ENCODE measurements around the gene ZBTB45. TPM values are rescaled to one million over a fixed set of nuclear protein-coding genes. Genes with fewer than 3 reads are reported as not detected.

ZBTB45 gene
- 10 to 100 TPM; 11.1 to 16.0 (median 13.0) TPM for total RNA-seq
- 1 to 10 TPM; 4.0 to 8.8 (median 4.4) TPM for polyA plus RNA-seq
- long read RNA-seq, donor 1, partial matches to known transcripts: 0 of 4 reads
- long read RNA-seq, donor 1, other reads (novel, unspliced or antisense): 0 of 4 reads
- long read RNA-seq, donor 2, partial matches to known transcripts: 0 of 3 reads
- long read RNA-seq, donor 2, other reads (novel, unspliced or antisense): 0 of 3 reads

- H3K36me3 ChIP-seq: peaks cover 3 to 29% (median 17%) of the 10 kb centered on the region in 6 donors
- TF ChIP-seq POLR2A (IDR thresholded peaks at IDR 0.05): peak in 1 of 3 donors; percentile 60
- peak; percentile 67 to 96 (median 76) for TF ChIP-seq CTCF (IDR thresholded peaks at IDR 0.05 in 8 of 11, conservative IDR thresholded peaks at IDR 0.05 in 3 of 11)
- TF ChIP-seq POLR2AphosphoS5 (IDR thresholded peaks at IDR 0.05): peak; percentile 91 to 97 (median 92)
- WGBS, 5 donors: 0 to 1% (median 1%) methylated on average over 68 to 87 of the region's 87 CpGs
- peak within 1 kb of the TSS; percentile 81 to 98 (median 96) for H3K27ac ChIP-seq
- no peaks in the 10 kb centered on the region for H3K27me3 ChIP-seq (replicated peaks in 1 of 7)
- intact Hi-C loops (cut with DNase I; ENCODE audit: low total_unique reads): no loop called here
- peak within 1 kb of the TSS; percentile 71 to 88 (median 84) for H3K4me3 ChIP-seq
- H3K9me3 ChIP-seq: no peaks in the 10 kb centered on the region
- peaks cover 17 to 60% (median 46%) of the 10 kb centered on the region in 6 donors for H3K4me1 ChIP-seq
- DNase-seq: peak; percentile 97
These were observed at the start of gene ZBTB45 for GRCh38 chr19:58519355-58520256. Gene ZBTB45, minus strand, starts transcription at chr19:58519810. Its CDS starts 2,137 bp downstream, at chr19:58517673.

DNA sequence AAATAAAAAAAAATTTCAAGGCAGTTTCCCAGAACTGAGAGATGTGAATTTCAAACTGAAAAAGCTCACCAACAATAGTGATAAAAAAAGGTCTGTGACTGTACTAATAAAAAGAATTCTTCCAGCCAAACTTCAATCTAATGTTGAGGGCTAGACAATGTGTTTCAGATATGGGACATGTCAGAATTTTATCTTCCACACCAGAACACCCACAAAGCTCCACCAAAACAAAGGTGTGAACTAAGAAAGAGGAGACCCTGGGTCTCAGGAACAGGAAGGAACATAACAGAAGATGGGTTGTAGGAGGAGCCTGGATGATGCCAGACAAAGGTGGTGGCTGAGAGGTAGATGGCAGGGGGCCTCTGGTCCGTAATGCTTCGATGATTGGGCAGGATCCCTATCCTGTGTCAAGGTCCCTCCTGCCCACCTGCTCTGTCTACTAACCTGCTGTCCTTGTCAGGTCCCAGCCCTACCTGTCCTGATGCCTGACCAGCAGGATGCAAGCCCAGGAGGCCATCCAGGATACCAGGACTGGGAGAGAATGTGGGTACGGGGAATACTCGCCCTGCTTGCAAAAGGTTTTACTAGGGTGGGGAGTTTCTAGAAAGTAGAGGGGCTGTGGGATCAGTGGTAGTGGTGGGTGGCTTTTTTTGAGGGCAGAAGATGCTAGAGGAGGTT, 49.0 kb upstream of the ZBTB45 start:
- Histone ChIP-seq H3K27me3 (replicated peaks in 1 of 7) (peaks cover 0 to 4% (median 0%) of the 10 kb centered on the region in 7 donors), H3K9me3 (no peaks in the 10 kb centered on the region), H3K4me1 (peaks cover under 1 to 34% (median 19%) of the 10 kb centered on the region in 6 donors), H3K27ac (no peak overlapping the region), H3K4me3 (no peak overlapping the region), H3K36me3 (peaks cover 0 to 53% (median 22%) of the 10 kb centered on the region in 6 donors)
- WGBS, 5 donors: 91 to 96% (median 91%) methylated on average over 4 of the region's 4 CpGs
- TF ChIP-seq POLR2A (IDR thresholded peaks at IDR 0.05) (no peak), CTCF (IDR thresholded peaks at IDR 0.05 in 8 of 11, conservative IDR thresholded peaks at IDR 0.05 in 3 of 11) (no peak), POLR2AphosphoS5 (IDR thresholded peaks at IDR 0.05) (no peak)
- no peak for DNase-seq
- intact Hi-C loops (cut with DNase I; ENCODE audit: low total_unique reads): no loop called here

DNA sequence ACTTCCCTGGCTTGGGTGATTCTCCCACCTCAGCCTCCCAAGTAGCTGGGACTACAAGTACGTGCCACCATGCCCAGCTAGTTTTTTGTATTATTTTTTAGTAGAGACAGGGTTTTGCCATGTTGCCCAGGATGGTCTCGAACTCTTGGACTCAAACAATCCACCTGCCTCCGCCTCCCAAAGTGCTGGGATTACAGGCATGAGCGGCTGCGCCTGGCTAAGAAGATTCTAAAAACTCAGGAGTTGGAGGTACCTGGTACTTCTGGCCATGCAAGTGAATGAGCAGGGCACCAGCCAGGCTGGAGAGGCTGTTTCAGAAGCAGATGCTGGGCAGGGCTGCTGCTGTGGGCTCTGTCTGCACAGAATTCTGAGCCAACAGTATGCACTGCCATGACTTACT, 47.4 kb upstream of the ZBTB45 start:
- 97 to 98% (median 98%) methylated on average over 5 of the region's 5 CpGs for WGBS, 5 donors
- DNase-seq: no peak
- Histone ChIP-seq H3K36me3 (peaks cover 0 to 53% (median 22%) of the 10 kb centered on the region in 6 donors), H3K4me3 (no peak overlapping the region), H3K27ac (no peak overlapping the region), H3K27me3 (replicated peaks in 1 of 7) (peaks cover 0 to 20% (median 0%) of the 10 kb centered on the region in 7 donors), H3K4me1 (peaks cover 16 to 42% (median 27%) of the 10 kb centered on the region in 6 donors), H3K9me3 (no peaks in the 10 kb centered on the region)
- intact Hi-C loops (cut with DNase I; ENCODE audit: low total_unique reads): no loop called here
- no peak for TF ChIP-seq CTCF (IDR thresholded peaks at IDR 0.05 in 8 of 11, conservative IDR thresholded peaks at IDR 0.05 in 3 of 11)
- TF ChIP-seq POLR2AphosphoS5 (IDR thresholded peaks at IDR 0.05): no peak
- no peak for TF ChIP-seq POLR2A (IDR thresholded peaks at IDR 0.05)

Data from spleen (tissue), 13 donors.